Kidney epithelial cell (primary cell): ENCODE results near the gene RBFOX2. TPM values are rescaled to one million over a fixed set of nuclear protein-coding genes. Genes with fewer than 3 reads are reported as not detected.

ENCODE experiments used
- DNase-seq: peaks from one replicate; pipeline ENCODE4 v3.0.0-alpha.2; 2010; ENCODE audit warnings: low read depth
- H3K27me3 ChIP-seq: 2 replicates; pipeline ENCODE4 v1.6.0; 2011; ENCODE audit warnings: low read length; ENCODE audit not compliant: control insufficient read depth, insufficient read depth
- H3K36me3 ChIP-seq: 2 replicates; pipeline ENCODE4 v1.5.1; 2011; ENCODE audit warnings: low read length; ENCODE audit not compliant: control insufficient read depth, insufficient read depth
- H3K4me3 ChIP-seq: 2 replicates; pipeline ENCODE4 v1.5.1; 2011; ENCODE audit warnings: low read depth, mild to moderate bottlenecking, control low read depth, low read length
- CTCF ChIP-seq: IDR thresholded peaks from 2 replicates; pipeline ENCODE4 v1.5.1; 2011; ENCODE audit warnings: mild to moderate bottlenecking, moderate library complexity, low read length, control low read depth, inconsistent platforms; ENCODE audit not compliant: insufficient read depth, poor library complexity, severe bottlenecking
- total RNA-seq: library from RNA; depleted of rRNA; stranded (reverse); fragments of >200 nt; gene quantifications from 2 replicates; pipeline ENCODE4 v1.2.3, GENCODE V29; 2015

The RBFOX2 gene
- total RNA-seq, 1 donor from 2014 or later = 75.1 TPM

GRCh38 chr22:36008565-36008964, 20.1 kb downstream of the RBFOX2 start:
- no peak for TF ChIP-seq CTCF
- Histone ChIP-seq H3K4me3 (no peak overlapping the region), H3K27me3 (no peaks in the 10 kb centered on the region), H3K36me3 (no peaks in the 10 kb centered on the region)
- DNase-seq = no peak

GRCh38 chr22:36008131-36008530, 20.5 kb downstream of the RBFOX2 start:
- TF ChIP-seq CTCF = no peak
- no peak overlapping the region for H3K4me3 ChIP-seq
- no peaks in the 10 kb centered on the region for H3K27me3 ChIP-seq
- DNase-seq = no peak
- H3K36me3 ChIP-seq = no peaks in the 10 kb centered on the region

- no peak overlapping the region for H3K4me3 ChIP-seq
- H3K27me3 ChIP-seq = no peaks in the 10 kb centered on the region
- H3K36me3 ChIP-seq = no peaks in the 10 kb centered on the region
- TF ChIP-seq CTCF = no peak
- no peak for DNase-seq
Observed at GRCh38 chr22:36003972-36004674, 24.5 kb downstream of the RBFOX2 start.

- H3K36me3 ChIP-seq = no peaks in the 10 kb centered on the region
- TF ChIP-seq CTCF = no peak
- no peak for DNase-seq
- H3K27me3 ChIP-seq = no peaks in the 10 kb centered on the region
- no peak overlapping the region for H3K4me3 ChIP-seq
Observed at GRCh38 chr22:36002718-36003260, 25.8 kb downstream of the RBFOX2 start.

- no peaks in the 10 kb centered on the region for H3K36me3 ChIP-seq
Observed at GRCh38 chr22:36002084-36002483, 26.5 kb downstream of the RBFOX2 start.

More at GRCh38 chr22:36002084-36002483, 26.5 kb downstream of the RBFOX2 start:
- Histone ChIP-seq H3K27me3 (no peaks in the 10 kb centered on the region), H3K4me3 (no peak overlapping the region)
- TF ChIP-seq CTCF = no peak
- no peak for DNase-seq
